ENCODE measurements around the gene PGM2L1. TPM values are rescaled to one million over a fixed set of nuclear protein-coding genes. Genes with fewer than 3 reads are reported as not detected.

The PGM2L1 gene
- total RNA-seq, 2 donors from 2014 or later: 3.6 to 4.3 TPM

DNA sequence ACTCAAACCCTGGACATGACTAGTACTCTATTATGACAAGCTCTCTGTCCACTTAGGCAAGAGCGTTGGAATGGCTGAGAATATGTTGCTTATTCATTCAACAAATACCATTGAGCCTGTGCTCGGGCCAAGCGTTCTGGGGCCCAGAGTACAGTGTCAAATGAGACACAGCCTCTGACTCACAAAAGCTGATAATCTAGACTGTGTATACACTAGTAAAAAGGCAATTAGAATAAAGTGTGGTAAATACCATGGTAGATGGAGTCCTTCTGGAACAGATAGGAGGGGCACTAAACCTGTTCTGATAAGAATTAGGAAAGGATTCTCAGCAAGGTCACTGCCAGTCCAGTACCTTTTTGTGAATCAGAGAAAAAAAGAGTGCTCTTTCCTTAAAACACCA lies 44.4 kb upstream of the PGM2L1 start:
- intact Hi-C loops (cut with DNase I): no loop called here

DNA sequence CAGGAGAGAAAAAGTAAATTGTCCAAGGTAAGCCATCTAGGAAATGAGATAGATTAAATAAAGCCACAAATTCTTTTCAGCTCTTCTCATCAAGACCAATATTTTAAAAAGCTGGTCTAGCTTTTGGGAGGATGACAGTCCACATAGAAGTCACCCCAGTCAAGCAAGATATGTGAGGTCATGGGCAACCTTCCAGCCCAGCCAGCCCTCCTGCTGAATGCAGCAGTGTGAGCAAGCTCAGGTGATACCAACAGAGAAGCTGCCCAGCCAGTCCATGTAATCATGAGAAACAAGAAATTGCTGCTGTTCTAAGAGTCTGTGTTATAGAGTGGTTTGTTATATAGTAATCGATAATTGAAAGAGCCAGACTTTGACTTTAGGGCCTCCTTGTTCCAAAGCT lies 40.4 kb upstream of the PGM2L1 start:
- TF ChIP-seq, protein P1, sequence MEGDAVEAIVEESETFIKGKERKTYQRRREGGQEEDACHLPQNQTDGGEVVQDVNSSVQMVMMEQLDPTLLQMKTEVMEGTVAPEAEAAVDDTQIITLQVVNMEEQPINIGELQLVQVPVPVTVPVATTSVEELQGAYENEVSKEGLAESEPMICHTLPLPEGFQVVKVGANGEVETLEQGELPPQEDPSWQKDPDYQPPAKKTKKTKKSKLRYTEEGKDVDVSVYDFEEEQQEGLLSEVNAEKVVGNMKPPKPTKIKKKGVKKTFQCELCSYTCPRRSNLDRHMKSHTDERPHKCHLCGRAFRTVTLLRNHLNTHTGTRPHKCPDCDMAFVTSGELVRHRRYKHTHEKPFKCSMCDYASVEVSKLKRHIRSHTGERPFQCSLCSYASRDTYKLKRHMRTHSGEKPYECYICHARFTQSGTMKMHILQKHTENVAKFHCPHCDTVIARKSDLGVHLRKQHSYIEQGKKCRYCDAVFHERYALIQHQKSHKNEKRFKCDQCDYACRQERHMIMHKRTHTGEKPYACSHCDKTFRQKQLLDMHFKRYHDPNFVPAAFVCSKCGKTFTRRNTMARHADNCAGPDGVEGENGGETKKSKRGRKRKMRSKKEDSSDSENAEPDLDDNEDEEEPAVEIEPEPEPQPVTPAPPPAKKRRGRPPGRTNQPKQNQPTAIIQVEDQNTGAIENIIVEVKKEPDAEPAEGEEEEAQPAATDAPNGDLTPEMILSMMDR (IDR thresholded peaks at IDR 0.05): no peak
- TF ChIP-seq POLR2AphosphoS5 (IDR thresholded peaks at IDR 0.05) (no peak), POLR2A (IDR thresholded peaks at IDR 0.05) (no peak)
- Histone ChIP-seq H3K36me3 (no peaks in the 10 kb centered on the region), H3K27me3 (replicated peaks; ENCODE audit: insufficient read depth) (no peaks in the 10 kb centered on the region), H3K9me3 (no peaks in the 10 kb centered on the region), H3K4me1 (replicated peaks) (peaks cover 16% of the 10 kb centered on the region), H3K4me3 (no peak overlapping the region), H3K27ac (no peak overlapping the region)
- WGBS: 91% methylated on average over 1 of the region's 1 CpG
- no peak for DNase-seq (ENCODE audit: low spot score)
- intact Hi-C loops (cut with DNase I): no loop called here

More for the DNA sequence above, 44.4 kb upstream of the PGM2L1 start:
- Histone ChIP-seq H3K27ac (peak overlapping the region; percentile 16 to 24), H3K4me1 (replicated peaks) (peaks cover 16% of the 10 kb centered on the region), H3K9me3 (no peaks in the 10 kb centered on the region), H3K4me3 (no peak overlapping the region), H3K36me3 (no peaks in the 10 kb centered on the region), H3K27me3 (replicated peaks; ENCODE audit: insufficient read depth) (no peaks in the 10 kb centered on the region)
- no peak for DNase-seq (ENCODE audit: low spot score)
- TF ChIP-seq POLR2AphosphoS5 (IDR thresholded peaks at IDR 0.05): no peak
- no peak for TF ChIP-seq POLR2A (IDR thresholded peaks at IDR 0.05)
- TF ChIP-seq, protein P1 (IDR thresholded peaks at IDR 0.05): no peak
- WGBS: 27% methylated on average over 3 of the region's 3 CpGs

DNA sequence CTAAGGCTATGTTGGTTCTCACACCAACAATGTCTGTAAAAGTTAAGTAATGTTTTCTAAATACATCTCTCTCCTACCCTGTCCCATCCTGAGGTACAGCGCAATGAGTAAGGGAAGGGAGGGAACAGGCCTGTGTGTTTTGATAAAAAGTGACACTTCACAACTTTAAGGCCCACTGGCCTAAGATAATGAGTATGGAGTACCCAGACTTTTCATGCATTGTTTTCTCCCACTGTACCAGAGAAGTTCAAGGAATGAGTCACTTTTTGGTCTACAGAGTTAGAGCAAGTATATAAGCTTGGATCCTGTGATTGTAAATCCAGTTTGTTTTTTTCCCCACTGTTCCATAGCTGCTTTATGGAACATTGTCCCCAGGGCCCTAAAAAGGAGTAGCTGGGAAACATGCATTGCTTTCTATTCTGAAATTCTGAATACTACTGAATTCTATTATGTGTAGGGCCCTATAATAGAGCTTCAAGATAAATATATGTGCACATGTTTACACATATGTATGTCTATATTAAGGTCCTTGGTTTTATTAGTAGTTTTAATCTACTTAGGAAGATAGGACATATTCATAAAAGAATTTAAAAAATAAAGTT lies 39.3 kb upstream of the PGM2L1 start:
- intact Hi-C loops (cut with DNase I): no loop called here
- WGBS: 93% methylated on average over 1 of the region's 1 CpG
- H3K27me3 ChIP-seq (replicated peaks; ENCODE audit: insufficient read depth): no peaks in the 10 kb centered on the region

DNA sequence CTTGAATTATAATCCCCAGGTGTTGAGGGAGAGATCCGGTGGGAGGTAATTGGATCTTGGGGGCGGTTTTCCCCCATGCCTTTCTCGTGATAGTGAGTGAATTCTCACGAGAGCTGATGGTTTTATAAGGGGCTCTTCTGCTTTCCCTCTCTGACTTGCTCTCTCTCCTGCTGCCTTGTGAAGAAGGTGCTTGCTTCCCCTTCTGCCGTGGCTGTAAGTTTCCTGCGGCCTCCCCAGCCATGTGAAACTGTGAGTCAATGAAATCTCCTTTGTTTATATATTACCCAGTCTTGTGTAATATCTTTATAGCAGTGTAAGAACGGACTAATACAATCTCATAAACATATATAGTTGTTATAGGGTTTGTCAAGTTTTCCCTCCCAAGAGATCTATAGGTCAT lies 36.3 kb upstream of the PGM2L1 start:
- no peaks in the 10 kb centered on the region for H3K36me3 ChIP-seq
- 46% methylated on average over 7 of the region's 7 CpGs for WGBS

More for the DNA sequence above, 39.3 kb upstream of the PGM2L1 start:
- Histone ChIP-seq H3K4me3 (no peak overlapping the region), H3K36me3 (no peaks in the 10 kb centered on the region), H3K27ac (no peak overlapping the region), H3K9me3 (no peaks in the 10 kb centered on the region), H3K4me1 (replicated peaks) (peaks cover 5% of the 10 kb centered on the region)
- no peak for DNase-seq (ENCODE audit: low spot score)
- TF ChIP-seq, protein P1 (IDR thresholded peaks at IDR 0.05): no peak
- TF ChIP-seq POLR2A (IDR thresholded peaks at IDR 0.05) (no peak), POLR2AphosphoS5 (IDR thresholded peaks at IDR 0.05) (no peak)

More for the DNA sequence above, 36.3 kb upstream of the PGM2L1 start:
- Histone ChIP-seq H3K27me3 (replicated peaks; ENCODE audit: insufficient read depth) (no peaks in the 10 kb centered on the region), H3K27ac (no peak overlapping the region), H3K4me1 (replicated peaks) (no peaks in the 10 kb centered on the region), H3K4me3 (no peak overlapping the region), H3K9me3 (no peaks in the 10 kb centered on the region)
- intact Hi-C loops (cut with DNase I): no loop called here
- no peak for DNase-seq (ENCODE audit: low spot score)
- TF ChIP-seq, protein P1 (IDR thresholded peaks at IDR 0.05): no peak
- TF ChIP-seq POLR2A (IDR thresholded peaks at IDR 0.05) (no peak), POLR2AphosphoS5 (IDR thresholded peaks at IDR 0.05) (no peak)

Data from prostate gland (tissue), 2 donors.